ENCODE results near the gene SASH1. TPM values are rescaled to one million over a fixed set of nuclear protein-coding genes. Genes with fewer than 3 reads are reported as not detected.

Gene SASH1
- total and polyA plus RNA-seq, 9 of the 15 experiments (the other 6 are each of a cell fraction or from before 2014, with no cell fraction given), result 0.35 to 3.5 (median 1.6) TPM

- in situ Hi-C loops (cut with MboI) (loop anchor here (25.0 kb wide), 1 partner anchor 871 kb away; no protein-coding TSS in a partner anchor), intact Hi-C loops (cut with micrococcal nuclease) (no loop called here)
- Histone ChIP-seq H3K27ac (ENCODE audit: extremely low read depth, low read depth, low read length) (no peak overlapping the region), H3K9me3 (replicated peaks; ENCODE audit: control insufficient read depth, insufficient read depth, low read depth, low read length) (no peaks in the 10 kb centered on the region), H3K36me3 (ENCODE audit: control insufficient read depth, insufficient read depth, low read length) (no peaks in the 10 kb centered on the region), H3K4me1 (replicated peaks in 1 of 2; ENCODE audit: control insufficient read depth in 2 of 2, insufficient read depth in 2 of 2, low read length in 2 of 2) (no peaks in the 10 kb centered on the region), H4K20me1 (replicated peaks; ENCODE audit: control insufficient read depth, insufficient read depth, low read length) (no peaks in the 10 kb centered on the region), H3K27me3 (ENCODE audit: control insufficient read depth in 2 of 2, insufficient read depth in 2 of 2, low read length in 2 of 2) (peaks cover 22 to 41% of the 10 kb centered on the region in 2 experiments; a peak in 4 of 5 replicates), H3K9ac (ENCODE audit: insufficient read depth in 1 of 2, low read depth in 2 of 2, low read length in 2 of 2) (no peak overlapping the region), H3K9me1 (ENCODE audit: control insufficient read depth, insufficient read depth, low read length) (no peaks in the 10 kb centered on the region), H3K79me2 (ENCODE audit: control insufficient read depth, insufficient read depth, low read length) (no peaks in the 10 kb centered on the region), H3K4me3 (no peak overlapping the region), H2AFZ (ENCODE audit: low read depth, low read length) (no peak overlapping the region), H3K4me2 (ENCODE audit: insufficient read depth, low read length) (no peak overlapping the region)
- ChIA-PET POLR2A (interaction anchor here (0.6 kb wide), 1 partner anchor 407 kb away, joined by 3 read pairs; no protein-coding TSS in a partner anchor), CTCF (ENCODE audit: low intra/inter-chr PET ratio) (no interaction called here)
- TF ChIP-seq HMBOX1 (IDR thresholded peaks at IDR 0.05) (peak; percentile 40; the same call in 1 of the 2 replicates), EGR1 (conservative IDR thresholded peaks at IDR 0.05) (peak; percentile 73), HNRNPLL (IDR thresholded peaks at IDR 0.05; ENCODE audit: low read depth, low read length, poor library complexity, severe bottlenecking) (no peak), SPI1 (IDR thresholded peaks at IDR 0.05; ENCODE audit: borderline replicate concordance, low read depth, low read length) (0 out of 2 replicates have a peak, but pooled peaks have one; percentile 20), ZNF134 (CRISPR knock-in tag; conservative IDR thresholded peaks at IDR 0.05) (peak; percentile 34; the same call in 1 of the 2 replicates)
- BruUV-seq (replicated peaks), result no TSS peak
- FAIRE-seq (peak; percentile 70), DNase-seq (ENCODE audit: extremely low read depth in 1 of 4, low spot score in 3 of 4) (peak in 1 of 4 experiments; percentile 17), ATAC-seq (no peak)
- under 1% methylated on average over 12 of the region's 12 CpGs for WGBS (ENCODE audit: insufficient coverage, low coverage, missing lambda C conversion rate)
These were observed 223.5 kb downstream of the SASH1 start for GRCh38 chr6:148565930-148566663.
